ENCODE data around the gene RABL6. TPM values are rescaled to one million over a fixed set of nuclear protein-coding genes. Genes with fewer than 3 reads are reported as not detected.
A peak's percentile ranks its signal among the peaks of the same experiment; 100 is the strongest.

RABL6 gene
- total RNA-seq, 1 donor from 2014 or later = 116 TPM

DNA sequence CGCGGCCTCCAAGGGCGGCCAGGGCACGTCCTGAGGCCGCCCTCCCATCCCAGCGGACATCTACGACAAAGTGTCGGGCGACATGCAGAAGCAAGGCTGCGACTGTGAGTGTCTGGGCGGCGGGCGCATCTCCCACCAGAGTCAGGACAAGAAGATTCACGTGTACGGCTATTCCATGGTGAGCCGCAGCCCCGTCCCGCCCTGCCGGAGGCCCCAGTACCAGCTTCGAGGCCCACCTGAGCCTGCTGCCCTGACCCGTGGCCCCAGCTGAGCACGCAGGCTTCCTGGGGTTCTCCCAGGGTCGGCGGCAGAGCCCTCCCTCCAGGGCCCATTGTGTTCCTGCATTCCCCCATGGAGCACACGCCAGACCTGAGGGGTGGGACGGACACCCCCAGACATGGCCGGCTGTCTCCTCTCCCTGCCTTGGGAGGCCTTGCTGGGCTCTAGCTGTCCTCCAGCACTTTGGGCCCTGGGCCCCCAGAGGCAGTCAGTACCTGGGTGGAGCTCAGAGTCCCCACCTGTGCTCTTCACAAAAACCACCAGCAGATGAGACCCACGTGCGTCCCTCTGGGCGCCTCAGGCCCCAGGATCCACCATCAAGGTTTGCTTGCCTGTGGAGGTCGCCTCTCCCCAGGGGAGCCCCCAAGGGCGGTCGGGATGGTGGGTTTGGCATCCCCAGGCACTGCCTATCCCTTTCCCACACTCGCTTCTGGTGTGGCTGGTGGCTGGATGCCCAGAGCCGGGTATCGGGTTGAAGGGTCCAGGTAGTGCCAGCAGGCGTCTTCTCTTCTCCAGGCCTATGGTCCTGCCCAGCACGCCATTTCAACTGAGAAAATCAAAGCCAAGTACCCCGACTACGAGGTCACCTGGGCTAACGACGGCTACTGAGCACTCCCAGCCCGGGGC lies 42.5 kb downstream of the RABL6 start:
- H3K27me3 Mint-ChIP-seq = peaks cover 7% of the 10 kb centered on the region
- no peaks in the 10 kb centered on the region for H3K9me3 Mint-ChIP-seq
- DNase-seq = no peak
- intact Hi-C loops (cut with micrococcal nuclease) = loop anchor here (1.0 to 10.0 kb wide), 8 partner anchors 17 to 315 kb away; partner anchors contain the start of genes EDF1, FBXW5, NPDC1 and TMEM141
- H3K4me3 Mint-ChIP-seq = peak overlapping the region; percentile 96
- peaks cover 26% of the 10 kb centered on the region for H3K36me3 Mint-ChIP-seq (ENCODE audit: low read depth)
- peaks cover 11% of the 10 kb centered on the region for H3K4me1 Mint-ChIP-seq
- H3K27ac Mint-ChIP-seq = peak overlapping the region; percentile 77

DNA sequence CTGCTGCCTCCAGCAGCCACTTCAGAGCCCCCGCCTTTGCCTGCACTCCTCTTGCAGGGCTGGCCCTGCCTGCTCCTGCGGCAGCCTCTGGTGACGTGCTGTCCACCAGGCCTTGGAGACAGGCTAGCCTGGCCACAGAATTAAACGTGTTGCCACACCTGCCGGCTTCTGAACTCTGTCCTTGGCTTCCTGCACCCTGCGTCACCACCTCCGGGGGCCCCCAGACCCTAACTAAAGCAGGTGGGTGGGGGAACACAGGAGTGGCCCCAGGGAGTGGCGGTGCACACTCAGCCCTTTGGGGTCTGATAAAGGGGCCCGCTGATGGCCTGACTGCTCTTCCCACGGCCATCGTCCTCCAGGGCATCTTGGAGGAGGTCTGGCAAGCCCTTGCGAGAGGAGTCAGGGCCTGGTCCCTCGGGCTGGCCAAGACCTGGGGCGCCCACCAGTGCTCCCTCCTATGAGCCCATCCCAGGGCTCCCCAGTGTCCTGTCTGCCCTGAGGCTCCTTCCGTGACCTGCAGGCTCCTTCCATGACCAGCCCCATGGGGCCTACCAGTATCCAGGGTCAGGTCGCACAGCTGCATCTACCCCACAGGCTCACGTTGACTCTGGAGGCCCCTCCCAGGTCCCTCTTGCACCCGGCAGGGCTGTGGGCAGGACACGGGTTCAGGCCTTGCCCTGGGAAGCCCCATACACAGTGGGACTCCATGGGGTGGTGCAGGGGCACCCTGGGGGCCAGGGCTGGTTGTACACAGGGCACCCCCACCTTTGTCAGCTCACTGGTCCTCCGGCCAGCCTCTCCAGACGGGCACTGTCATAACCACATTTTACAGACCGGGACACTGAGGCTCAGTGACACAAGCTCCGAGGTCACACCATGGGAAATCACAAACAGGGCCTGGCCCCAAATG lies 43.4 kb downstream of the RABL6 start:
- intact Hi-C loops (cut with micrococcal nuclease) = no loop called here
- peaks cover 7% of the 10 kb centered on the region for H3K27me3 Mint-ChIP-seq
- peaks cover 25% of the 10 kb centered on the region for H3K36me3 Mint-ChIP-seq (ENCODE audit: low read depth)
- H3K4me1 Mint-ChIP-seq = peaks cover 11% of the 10 kb centered on the region
- H3K4me3 Mint-ChIP-seq = peak overlapping the region; percentile 15
- DNase-seq = no peak
- H3K27ac Mint-ChIP-seq = no peak overlapping the region
- no peaks in the 10 kb centered on the region for H3K9me3 Mint-ChIP-seq

- intact Hi-C loops (cut with micrococcal nuclease) = no loop called here
- no peak for DNase-seq
- peaks cover 10% of the 10 kb centered on the region for H3K4me1 Mint-ChIP-seq
Measured at GRCh38 chr9:136851941-136852663, 44.4 kb downstream of the RABL6 start, which contains the start of gene MAMDC4. MAMDC4 (plus strand) TSS chr9:136852346; CDS start chr9:136852417, 71 bp downstream.

DNA sequence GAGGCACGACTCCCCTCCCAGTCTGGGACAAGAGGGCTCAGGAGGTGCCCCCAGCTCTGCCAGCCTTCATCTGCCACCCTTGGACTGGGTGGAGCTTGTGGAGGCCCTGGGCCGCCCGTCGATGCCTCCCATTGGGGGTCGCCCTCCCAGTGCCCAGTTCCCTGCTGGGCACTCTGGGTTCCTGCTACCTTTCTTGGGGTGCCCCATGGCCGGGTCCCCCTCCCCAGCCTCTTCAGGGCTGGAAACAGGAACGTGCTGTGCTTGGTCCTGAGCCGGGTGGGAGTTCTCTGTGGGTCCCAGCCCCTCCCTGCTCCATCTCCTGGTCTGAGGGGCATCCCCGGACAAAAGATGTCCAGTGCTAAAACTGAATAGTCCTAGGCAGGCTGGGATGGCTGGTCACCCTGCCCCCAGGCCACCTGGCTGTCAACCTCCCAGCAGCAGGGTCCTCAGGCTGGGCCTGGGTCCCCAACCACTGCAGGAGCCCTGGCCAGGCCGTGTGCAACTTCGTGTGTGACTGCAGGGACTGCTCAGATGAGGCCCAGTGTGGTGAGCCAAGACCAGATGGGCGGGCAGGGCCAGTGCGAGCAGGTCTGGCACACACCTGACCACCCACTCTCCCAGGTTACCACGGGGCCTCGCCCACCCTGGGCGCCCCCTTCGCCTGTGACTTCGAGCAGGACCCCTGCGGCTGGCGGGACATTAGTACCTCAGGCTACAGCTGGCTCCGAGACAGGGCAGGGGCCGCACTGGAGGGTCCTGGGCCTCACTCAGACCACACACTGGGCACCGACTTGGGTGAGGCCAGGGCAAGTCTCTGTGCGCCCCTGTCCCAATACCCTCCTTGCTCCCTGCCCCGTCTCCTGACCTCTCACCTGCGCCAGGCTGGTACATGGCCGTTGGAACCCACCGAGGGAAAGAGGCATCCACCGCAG lies 45.2 kb downstream of the RABL6 start:
- intact Hi-C loops (cut with micrococcal nuclease) = no loop called here
- H3K27me3 Mint-ChIP-seq = no peaks in the 10 kb centered on the region
- H3K36me3 Mint-ChIP-seq (ENCODE audit: low read depth) = peaks cover 16% of the 10 kb centered on the region
- H3K4me3 Mint-ChIP-seq = no peak overlapping the region
- H3K4me1 Mint-ChIP-seq = peaks cover 5% of the 10 kb centered on the region
- H3K27ac Mint-ChIP-seq = no peak overlapping the region
- no peaks in the 10 kb centered on the region for H3K9me3 Mint-ChIP-seq
- DNase-seq = no peak

More at GRCh38 chr9:136851941-136852663, 44.4 kb downstream of the RABL6 start, which contains the start of gene MAMDC4:
- no peak within 1 kb of the TSS for H3K27ac Mint-ChIP-seq
- peaks cover 4% of the 10 kb centered on the region for H3K27me3 Mint-ChIP-seq
- no peaks in the 10 kb centered on the region for H3K9me3 Mint-ChIP-seq
- H3K4me3 Mint-ChIP-seq = peak within 1 kb of the TSS; percentile 15
- peaks cover 21% of the 10 kb centered on the region for H3K36me3 Mint-ChIP-seq (ENCODE audit: low read depth)

- Mint-ChIP-seq H3K4me1 (peaks cover 4% of the 10 kb centered on the region), H3K4me3 (no peak overlapping the region), H3K27ac (no peak overlapping the region), H3K9me3 (no peaks in the 10 kb centered on the region), H3K36me3 (ENCODE audit: low read depth) (peaks cover 14% of the 10 kb centered on the region), H3K27me3 (no peaks in the 10 kb centered on the region)
- intact Hi-C loops (cut with micrococcal nuclease) = no loop called here
- DNase-seq = no peak
Measured at GRCh38 chr9:136853596-136854112, 45.9 kb downstream of the RABL6 start.

GRCh38 chr9:136854113-136854841 lies 46.5 kb downstream of the RABL6 start:
- DNase-seq = no peak
- Mint-ChIP-seq H3K4me3 (no peak overlapping the region), H3K36me3 (ENCODE audit: low read depth) (peaks cover 11% of the 10 kb centered on the region)

GRCh38 chr9:136854842-136855460 lies 47.2 kb downstream of the RABL6 start:
- no peak overlapping the region for H3K27ac Mint-ChIP-seq
- no peaks in the 10 kb centered on the region for H3K27me3 Mint-ChIP-seq
- H3K4me1 Mint-ChIP-seq = peaks cover 2% of the 10 kb centered on the region
- peaks cover 8% of the 10 kb centered on the region for H3K36me3 Mint-ChIP-seq (ENCODE audit: low read depth)
- H3K4me3 Mint-ChIP-seq = no peak overlapping the region
- intact Hi-C loops (cut with micrococcal nuclease) = no loop called here
- DNase-seq = no peak
- no peaks in the 10 kb centered on the region for H3K9me3 Mint-ChIP-seq

More at GRCh38 chr9:136854113-136854841, 46.5 kb downstream of the RABL6 start:
- H3K9me3 Mint-ChIP-seq = no peaks in the 10 kb centered on the region
- H3K27ac Mint-ChIP-seq = no peak overlapping the region
- H3K27me3 Mint-ChIP-seq = no peaks in the 10 kb centered on the region
- intact Hi-C loops (cut with micrococcal nuclease) = no loop called here
- H3K4me1 Mint-ChIP-seq = peaks cover 4% of the 10 kb centered on the region

DNA sequence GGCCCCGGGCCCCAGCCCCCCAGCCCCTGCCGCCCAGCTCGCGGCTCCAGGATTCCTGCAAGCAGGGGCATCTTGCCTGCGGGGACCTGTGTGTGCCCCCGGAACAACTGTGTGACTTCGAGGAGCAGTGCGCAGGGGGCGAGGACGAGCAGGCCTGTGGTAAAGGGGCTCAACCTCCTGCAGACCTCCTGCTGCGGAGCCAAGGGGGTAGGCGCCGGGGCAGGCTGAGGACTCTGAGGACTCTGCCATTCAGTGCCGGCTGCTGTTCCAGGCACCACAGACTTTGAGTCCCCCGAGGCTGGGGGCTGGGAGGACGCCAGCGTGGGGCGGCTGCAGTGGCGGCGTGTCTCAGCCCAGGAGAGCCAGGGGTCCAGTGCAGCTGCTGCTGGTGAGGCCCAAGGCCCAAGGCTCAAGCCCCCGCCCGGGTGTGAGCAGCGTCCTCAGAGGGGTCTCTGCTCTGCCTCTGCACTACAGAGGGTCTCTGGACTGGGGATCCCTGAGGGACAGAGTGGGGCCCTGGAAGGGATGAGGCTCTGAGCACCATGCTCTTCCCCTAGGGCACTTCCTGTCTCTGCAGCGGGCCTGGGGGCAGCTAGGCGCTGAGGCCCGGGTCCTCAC lies 47.8 kb downstream of the RABL6 start:
- no peaks in the 10 kb centered on the region for H3K27me3 Mint-ChIP-seq
- intact Hi-C loops (cut with micrococcal nuclease) = no loop called here
- no peaks in the 10 kb centered on the region for H3K9me3 Mint-ChIP-seq
- H3K4me3 Mint-ChIP-seq = no peak overlapping the region
- no peak for DNase-seq
- H3K4me1 Mint-ChIP-seq = no peaks in the 10 kb centered on the region
- peaks cover 8% of the 10 kb centered on the region for H3K36me3 Mint-ChIP-seq (ENCODE audit: low read depth)
- H3K27ac Mint-ChIP-seq = no peak overlapping the region

GRCh38 chr9:136856079-136856476 lies 48.3 kb downstream of the RABL6 start:
- no peaks in the 10 kb centered on the region for H3K9me3 Mint-ChIP-seq
- no peak for DNase-seq
- H3K27me3 Mint-ChIP-seq = no peaks in the 10 kb centered on the region
- no peak overlapping the region for H3K4me3 Mint-ChIP-seq
- intact Hi-C loops (cut with micrococcal nuclease) = no loop called here
- no peaks in the 10 kb centered on the region for H3K4me1 Mint-ChIP-seq
- no peak overlapping the region for H3K27ac Mint-ChIP-seq
- H3K36me3 Mint-ChIP-seq (ENCODE audit: low read depth) = peaks cover 4% of the 10 kb centered on the region

DNA sequence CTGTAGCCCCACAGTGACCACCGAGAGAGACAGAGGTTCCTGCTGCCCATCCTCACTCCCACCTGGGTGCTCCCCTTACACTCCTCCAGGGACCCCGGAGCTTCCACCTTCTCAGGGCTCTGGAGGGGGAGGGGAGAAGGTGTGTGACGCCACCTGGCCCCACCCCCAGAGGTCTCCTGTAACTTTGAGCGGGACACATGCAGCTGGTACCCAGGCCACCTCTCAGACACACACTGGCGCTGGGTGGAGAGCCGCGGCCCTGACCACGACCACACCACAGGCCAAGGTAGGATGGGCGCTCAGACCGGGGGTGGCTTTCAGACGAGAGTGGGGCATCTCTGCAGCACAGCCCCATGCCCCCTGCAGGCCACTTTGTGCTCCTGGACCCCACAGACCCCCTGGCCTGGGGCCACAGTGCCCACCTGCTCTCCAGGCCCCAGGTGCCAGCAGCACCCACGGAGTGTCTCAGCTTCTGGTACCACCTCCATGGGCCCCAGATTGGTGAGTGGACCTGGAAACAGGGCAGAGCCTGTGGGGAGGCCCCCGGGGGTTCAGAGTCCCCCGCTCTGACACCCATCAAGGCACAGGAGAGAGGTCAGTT lies 48.9 kb downstream of the RABL6 start:
- no peak for DNase-seq
- Mint-ChIP-seq H3K4me3 (no peak overlapping the region), H3K27ac (no peak overlapping the region), H3K27me3 (no peaks in the 10 kb centered on the region), H3K4me1 (no peaks in the 10 kb centered on the region), H3K9me3 (no peaks in the 10 kb centered on the region), H3K36me3 (ENCODE audit: low read depth) (peaks cover 2% of the 10 kb centered on the region)
- intact Hi-C loops (cut with micrococcal nuclease) = no loop called here

DNA sequence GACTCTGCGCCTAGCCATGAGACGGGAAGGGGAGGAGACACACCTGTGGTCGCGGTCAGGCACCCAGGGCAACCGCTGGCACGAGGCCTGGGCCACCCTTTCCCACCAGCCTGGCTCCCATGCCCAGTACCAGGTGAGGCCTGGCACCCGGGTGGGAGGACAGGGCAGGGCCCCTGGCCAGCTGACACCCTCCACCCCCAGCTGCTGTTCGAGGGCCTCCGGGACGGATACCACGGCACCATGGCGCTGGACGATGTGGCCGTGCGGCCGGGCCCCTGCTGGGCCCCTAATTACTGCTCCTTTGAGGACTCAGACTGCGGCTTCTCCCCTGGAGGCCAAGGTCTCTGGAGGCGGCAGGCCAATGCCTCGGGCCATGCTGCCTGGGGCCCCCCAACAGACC lies 49.4 kb downstream of the RABL6 start:
- Mint-ChIP-seq H3K4me3 (no peak overlapping the region), H3K27me3 (no peaks in the 10 kb centered on the region), H3K36me3 (ENCODE audit: low read depth) (peaks cover 4% of the 10 kb centered on the region), H3K27ac (no peak overlapping the region), H3K4me1 (no peaks in the 10 kb centered on the region), H3K9me3 (no peaks in the 10 kb centered on the region)
- no peak for DNase-seq
- intact Hi-C loops (cut with micrococcal nuclease) = no loop called here
